Right renal pelvis (tissue), 4 donors: Measurements from ENCODE around the gene TELO2. TPM values are rescaled to one million over a fixed set of nuclear protein-coding genes. Genes with fewer than 3 reads are reported as not detected.
"Not testable (repeated sequence)": the region's sequence is repeated elsewhere in the genome, so short reads cannot be mapped to it uniquely, and the experiment has no call there.

Experiments used
- DNase-seq, 4 donors: peaks; one replicate each; pipeline ENCODE4 v3.0.0-alpha.2; 2013; ENCODE audit warnings: low read depth in 4 of 4, low spot score in 3 of 4, missing footprints in 1 of 4
- polyA plus RNA-seq, 4 donors: library from polyadenylated mRNA; unstranded; fragments of 120-200 nt; gene quantifications; one replicate each; pipeline ENCODE4 v1.2.1, GENCODE V29; 2013; ENCODE audit not compliant: insufficient read length in 4 of 4

Gene TELO2
- polyA plus RNA-seq, 4 donors, result 25.9 to 48.7 (median 30.5) TPM

- peak; percentile 61 to 80 (median 70) for DNase-seq
These were observed 18.2 kb upstream of the TELO2 start, which contains the start of gene CLCN7 for GRCh38 chr16:1474796-1475551. TSS of gene CLCN7 (minus strand) at chr16:1475028. CDS start at chr16:1474974, 54 bp downstream.

GRCh38 chr16:1475552-1476114 lies 17.5 kb upstream of the TELO2 start:
- DNase-seq, result no peak

GRCh38 chr16:1477033-1477432 lies 16.1 kb upstream of the TELO2 start:
- DNase-seq, result no peak

GRCh38 chr16:1478937-1479336 lies 14.2 kb upstream of the TELO2 start:
- not testable (repeated sequence) for DNase-seq

GRCh38 chr16:1481906-1482835 lies 11.0 kb upstream of the TELO2 start:
- no peak for DNase-seq

- DNase-seq, result no peak
These were observed 7.2 kb upstream of the TELO2 start for GRCh38 chr16:1485847-1486496.

- DNase-seq, result no peak
These were observed 6.4 kb upstream of the TELO2 start for GRCh38 chr16:1486551-1487390.

- DNase-seq, result no peak
These were observed 5.6 kb upstream of the TELO2 start for GRCh38 chr16:1487395-1488053.

- no peak for DNase-seq
These were observed 5.0 kb upstream of the TELO2 start for GRCh38 chr16:1488054-1488601.

GRCh38 chr16:1488619-1489018 lies 4.5 kb upstream of the TELO2 start, which contains the start of gene PTX4:
TSS of gene PTX4 (minus strand) at chr16:1488944. CDS start at chr16:1488909, 35 bp downstream.
- no peak for DNase-seq

GRCh38 chr16:1489077-1489476 lies 4.1 kb upstream of the TELO2 start:
- no peak for DNase-seq

GRCh38 chr16:1491327-1491726 lies 1.8 kb upstream of the TELO2 start:
- no peak for DNase-seq

- DNase-seq, result no peak
These were observed 858 bp upstream of the TELO2 start for GRCh38 chr16:1492082-1492922.

- no peak for DNase-seq
These were observed 560 bp downstream of the TELO2 start for GRCh38 chr16:1493746-1494094.

GRCh38 chr16:1494129-1494640 lies 1.0 kb downstream of the TELO2 start:
- no peak for DNase-seq

GRCh38 chr16:1494711-1495110 lies 1.6 kb downstream of the TELO2 start:
- no peak for DNase-seq

- no peak for DNase-seq
These were observed 2.2 kb downstream of the TELO2 start for GRCh38 chr16:1495211-1495888.
